GM12801 (cell line): Measurements from ENCODE around the gene CX3CR1.

Experiments used
- TF ChIP-seq, protein P1 (sequence below): IDR thresholded peaks from one replicate; pipeline ENCODE4 v1.5.1; 2011; ENCODE audit warnings: control low read depth; ENCODE audit not compliant: insufficient read length; ENCODE audit errors: extremely low read depth

Gene CX3CR1

DNA sequence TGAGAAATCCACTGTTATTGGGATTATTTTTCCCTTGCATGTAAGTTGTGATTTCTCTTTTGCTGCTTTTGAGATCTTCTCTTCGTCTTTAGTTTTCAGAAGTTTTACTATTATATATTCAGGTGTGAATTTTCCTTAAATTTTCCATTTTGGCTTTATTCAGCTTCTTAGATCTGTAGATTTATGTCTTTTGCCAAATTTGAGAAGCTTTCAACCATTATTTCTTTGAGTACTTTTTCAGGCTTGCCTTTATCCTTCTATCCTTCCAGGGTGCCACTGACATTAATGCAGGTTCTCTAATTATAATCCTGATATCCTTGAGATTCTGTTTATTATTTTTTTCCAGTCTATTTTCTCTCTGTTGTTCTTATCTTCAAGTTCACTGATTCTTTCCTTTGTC, 49.4 kb downstream of the CX3CR1 start:
- TF ChIP-seq, protein P1, sequence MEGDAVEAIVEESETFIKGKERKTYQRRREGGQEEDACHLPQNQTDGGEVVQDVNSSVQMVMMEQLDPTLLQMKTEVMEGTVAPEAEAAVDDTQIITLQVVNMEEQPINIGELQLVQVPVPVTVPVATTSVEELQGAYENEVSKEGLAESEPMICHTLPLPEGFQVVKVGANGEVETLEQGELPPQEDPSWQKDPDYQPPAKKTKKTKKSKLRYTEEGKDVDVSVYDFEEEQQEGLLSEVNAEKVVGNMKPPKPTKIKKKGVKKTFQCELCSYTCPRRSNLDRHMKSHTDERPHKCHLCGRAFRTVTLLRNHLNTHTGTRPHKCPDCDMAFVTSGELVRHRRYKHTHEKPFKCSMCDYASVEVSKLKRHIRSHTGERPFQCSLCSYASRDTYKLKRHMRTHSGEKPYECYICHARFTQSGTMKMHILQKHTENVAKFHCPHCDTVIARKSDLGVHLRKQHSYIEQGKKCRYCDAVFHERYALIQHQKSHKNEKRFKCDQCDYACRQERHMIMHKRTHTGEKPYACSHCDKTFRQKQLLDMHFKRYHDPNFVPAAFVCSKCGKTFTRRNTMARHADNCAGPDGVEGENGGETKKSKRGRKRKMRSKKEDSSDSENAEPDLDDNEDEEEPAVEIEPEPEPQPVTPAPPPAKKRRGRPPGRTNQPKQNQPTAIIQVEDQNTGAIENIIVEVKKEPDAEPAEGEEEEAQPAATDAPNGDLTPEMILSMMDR, result no peak

DNA sequence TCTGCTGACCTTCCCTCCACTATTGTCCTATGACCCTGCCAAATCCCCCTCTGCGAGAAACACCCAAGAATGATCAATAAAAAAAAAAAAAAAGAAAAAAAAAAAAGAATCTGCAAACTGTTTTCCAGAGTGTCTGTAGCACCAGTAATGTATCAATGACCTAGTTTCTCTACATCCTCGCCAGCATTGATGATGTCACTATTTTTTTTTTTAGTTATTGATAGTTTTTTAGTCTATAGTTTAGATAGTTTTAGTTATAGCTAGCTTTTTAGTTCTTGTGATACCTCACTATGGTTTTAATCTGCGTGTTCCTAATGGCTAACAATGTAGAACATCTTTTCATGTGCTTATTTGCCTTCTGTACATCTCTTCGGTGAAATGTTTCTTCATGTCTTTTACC, 51.3 kb downstream of the CX3CR1 start:
- TF ChIP-seq, protein P1, result no peak

GRCh38 chr3:39226106-39226741, 53.6 kb downstream of the CX3CR1 start:
- TF ChIP-seq, protein P1, result no peak

DNA sequence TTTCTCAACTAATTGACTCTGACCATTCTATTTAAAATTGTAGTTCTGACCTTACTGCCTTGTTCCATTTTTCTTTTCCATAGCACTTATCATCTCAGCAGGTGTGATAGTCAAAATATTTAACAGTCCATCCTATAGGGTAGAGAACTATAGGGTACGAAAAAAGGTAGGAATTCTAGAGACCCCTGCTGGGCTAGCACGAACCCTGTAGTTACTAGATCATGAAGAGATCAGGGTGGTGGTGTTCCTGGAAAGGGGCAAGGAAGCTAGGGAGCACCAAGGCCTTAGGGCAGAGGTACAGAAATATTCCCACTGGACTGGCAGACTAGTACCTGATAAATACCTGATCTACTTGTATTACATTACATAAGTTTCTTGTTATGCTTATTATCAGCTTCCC, 55.5 kb downstream of the CX3CR1 start:
- TF ChIP-seq, protein P1, result no peak

- TF ChIP-seq, protein P1, result no peak
These were observed 56.9 kb downstream of the CX3CR1 start for GRCh38 chr3:39222939-39223338.

DNA sequence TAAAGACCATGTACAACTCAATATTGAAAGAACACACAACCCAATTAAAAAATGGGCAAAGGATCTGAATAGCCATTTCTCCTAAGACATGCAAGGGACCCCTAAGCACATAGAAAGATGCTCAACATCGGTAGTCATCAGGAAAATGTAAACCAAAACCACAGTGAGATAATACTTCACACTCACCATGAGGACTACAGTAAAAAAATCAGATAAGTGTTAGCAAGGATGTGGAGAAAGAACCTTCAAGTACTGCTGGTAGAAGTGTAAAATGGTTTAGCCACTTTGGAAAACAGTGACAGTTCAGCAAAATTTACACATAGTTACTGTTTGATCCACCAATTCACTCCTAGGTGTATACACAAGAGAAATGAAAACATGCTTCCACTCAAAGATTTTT, 57.4 kb downstream of the CX3CR1 start:
- TF ChIP-seq, protein P1, result no peak

DNA sequence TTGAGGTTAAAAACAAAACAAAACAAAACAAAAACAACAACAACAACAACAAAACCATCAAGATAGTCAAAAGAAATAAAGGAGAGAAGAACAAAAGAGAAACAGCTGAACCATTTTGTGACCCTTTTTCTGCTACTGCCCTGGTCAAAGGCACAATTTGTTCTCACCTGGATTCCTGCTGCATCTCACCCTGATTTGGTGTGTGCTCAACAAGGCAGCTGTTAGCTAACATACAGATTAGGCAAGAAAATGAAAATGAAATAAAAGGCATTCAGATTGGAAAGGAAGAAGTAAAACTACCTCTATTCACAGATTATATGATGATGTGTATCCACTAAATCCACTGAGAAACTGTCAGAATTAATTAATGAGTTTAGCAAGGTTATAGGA, 58.7 kb downstream of the CX3CR1 start:
- TF ChIP-seq, protein P1, result no peak
